NCI-H187 treated with DMSO at 0.1 percent for 48 hours (cell line): ENCODE data around the gene LITAFD.

Experiments used
- DNase-seq: peaks from one replicate; lab custom pipeline; 2025; lab: John Stamatoyannopoulos, UW

Gene LITAFD

GRCh38 chr16:8920645-8921346 is 38.6 kb downstream of the LITAFD start:
- no peak for DNase-seq

GRCh38 chr16:8921347-8921984 is 39.3 kb downstream of the LITAFD start:
- DNase-seq = no peak

GRCh38 chr16:8923199-8923598 is 41.0 kb downstream of the LITAFD start:
- no peak for DNase-seq

GRCh38 chr16:8924214-8924613 is 42.1 kb downstream of the LITAFD start:
- no peak for DNase-seq

DNA sequence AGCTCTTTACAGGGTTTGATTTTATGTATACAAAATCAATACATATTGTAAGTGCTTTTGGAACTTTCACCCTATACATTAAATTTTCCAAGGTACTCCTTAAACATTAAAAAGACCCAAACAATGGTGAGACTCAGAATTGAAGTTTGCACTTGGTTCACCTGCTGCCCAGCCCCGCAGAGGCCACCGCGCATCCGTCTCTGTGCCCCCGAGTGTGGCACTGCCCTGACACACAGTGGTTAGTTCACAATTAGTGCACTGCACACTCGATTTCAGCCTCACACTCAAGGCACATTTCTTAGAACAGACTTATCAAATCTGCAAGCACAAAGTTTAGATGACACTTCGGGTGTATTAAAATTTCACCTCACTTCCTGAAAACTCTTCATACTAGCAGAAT is 43.3 kb downstream of the LITAFD start:
- no peak for DNase-seq

DNA sequence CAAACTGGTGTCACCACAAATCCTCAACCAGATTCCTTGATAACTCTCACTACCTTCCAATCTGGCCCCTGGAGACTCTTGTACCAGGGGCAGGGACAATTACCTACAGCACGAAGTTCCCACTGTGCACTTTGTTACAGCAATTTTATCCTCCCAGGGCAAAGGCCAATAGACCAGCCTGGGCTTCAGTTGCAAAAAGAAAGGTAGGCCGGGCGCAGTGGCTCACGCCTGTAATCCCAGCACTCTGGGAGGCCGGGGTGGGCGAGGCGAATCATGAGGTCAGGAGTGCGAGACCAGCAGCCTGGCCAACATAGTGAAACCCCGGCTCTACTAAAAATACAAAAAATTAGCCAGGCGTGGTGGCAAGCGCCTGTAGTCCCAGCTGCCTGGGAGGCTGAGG is 44.7 kb downstream of the LITAFD start:
- DNase-seq = no peak

GRCh38 chr16:8928467-8928957 is 46.4 kb downstream of the LITAFD start:
- DNase-seq = no peak

- peak; percentile 80 for DNase-seq
These were observed 47.1 kb downstream of the LITAFD start for GRCh38 chr16:8929086-8929748.

GRCh38 chr16:8931859-8932258 is 49.7 kb downstream of the LITAFD start:
- no peak for DNase-seq

DNA sequence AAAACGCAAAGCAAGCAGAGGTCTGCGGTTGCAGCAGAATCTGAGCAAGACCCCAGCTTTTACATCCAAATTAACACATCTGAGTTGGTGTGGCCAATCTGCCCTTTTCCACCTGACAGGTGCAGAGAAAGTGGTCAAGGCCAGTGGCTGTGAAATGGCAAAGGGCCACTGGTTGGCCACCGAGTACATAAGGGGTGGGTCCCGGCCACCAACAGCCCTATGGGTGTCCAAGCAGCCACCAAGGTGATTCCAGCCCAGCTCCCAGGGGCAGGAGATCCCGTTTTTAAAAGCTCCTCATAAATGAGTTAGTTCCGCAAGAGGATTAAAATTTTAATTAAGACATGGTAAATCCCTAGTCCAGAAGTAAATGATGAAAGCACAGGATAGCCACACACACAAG is 52.5 kb downstream of the LITAFD start:
- DNase-seq = no peak
